Activated T-helper 17 cell treated with anti-CD3 and anti-CD28 coated beads, Interleukin-2, amount 50 U/mL, for 72 hours (primary cell): ENCODE measurements around the gene LCTL. TPM values are rescaled to one million over a fixed set of nuclear protein-coding genes. Genes with fewer than 3 reads are reported as not detected.
"Not testable (repeated sequence)": the region's sequence is repeated elsewhere in the genome, so short reads cannot be mapped to it uniquely, and the experiment has no call there.

Experiments
- ATAC-seq: fragments of 150-1000 bp; cut with Tn5 transposase; replicated peaks from 2 replicates; pipeline ENCODE4 v1.10.0; 2021; ENCODE audit warnings: mild to moderate bottlenecking, moderate library complexity
- H3K27ac Mint-ChIP-seq: one replicate; pipeline ENCODE4 v1.8.0; 2022; ENCODE audit warnings: mixed read lengths
- H3K27me3 Mint-ChIP-seq: one replicate; pipeline ENCODE4 v1.8.0; 2022; ENCODE audit warnings: mixed read lengths
- H3K36me3 Mint-ChIP-seq: one replicate; pipeline ENCODE4 v1.8.0; 2022; ENCODE audit warnings: low read depth, mild to moderate bottlenecking, mixed read lengths
- H3K4me1 Mint-ChIP-seq: one replicate; pipeline ENCODE4 v1.8.0; 2022; ENCODE audit warnings: mixed read lengths
- H3K4me3 Mint-ChIP-seq: one replicate; pipeline ENCODE4 v1.8.0; 2022; ENCODE audit warnings: mild to moderate bottlenecking, mixed read lengths
- H3K9me3 Mint-ChIP-seq: one replicate; pipeline ENCODE4 v1.8.0; 2022; ENCODE audit warnings: mixed read lengths
- total RNA-seq, 2 donors: library from RNA; stranded (reverse); gene quantifications; one replicate each; pipeline ENCODE4 v1.2.3, GENCODE V29; 2022

Gene LCTL
- total RNA-seq, 2 donors from 2014 or later, result not detected

GRCh38 chr15:66598095-66598815 is 32.5 kb upstream of the LCTL start:
- peaks cover 6% of the 10 kb centered on the region for H3K4me1 Mint-ChIP-seq
- no peak overlapping the region for H3K4me3 Mint-ChIP-seq
- no peak for ATAC-seq
- peaks cover 9% of the 10 kb centered on the region for H3K27me3 Mint-ChIP-seq
- no peaks in the 10 kb centered on the region for H3K36me3 Mint-ChIP-seq
- peak overlapping the region; percentile 63 for H3K27ac Mint-ChIP-seq
- no peaks in the 10 kb centered on the region for H3K9me3 Mint-ChIP-seq

GRCh38 chr15:66595931-66596545 is 30.2 kb upstream of the LCTL start:
- Mint-ChIP-seq H3K27ac (no peak overlapping the region), H3K4me3 (no peak overlapping the region), H3K4me1 (peaks cover 6% of the 10 kb centered on the region), H3K36me3 (no peaks in the 10 kb centered on the region), H3K9me3 (no peaks in the 10 kb centered on the region), H3K27me3 (peaks cover 5% of the 10 kb centered on the region)
- no peak for ATAC-seq

- H3K4me3 Mint-ChIP-seq, result no peak overlapping the region
- peaks cover 6% of the 10 kb centered on the region for H3K4me1 Mint-ChIP-seq
- H3K27ac Mint-ChIP-seq, result no peak overlapping the region
- H3K36me3 Mint-ChIP-seq, result no peaks in the 10 kb centered on the region
- no peak for ATAC-seq
- peaks cover 5% of the 10 kb centered on the region for H3K27me3 Mint-ChIP-seq
- H3K9me3 Mint-ChIP-seq, result no peaks in the 10 kb centered on the region
These were observed 29.5 kb upstream of the LCTL start for GRCh38 chr15:66595332-66595731.

- H3K4me3 Mint-ChIP-seq, result no peak overlapping the region
- no peaks in the 10 kb centered on the region for H3K36me3 Mint-ChIP-seq
- peaks cover 5% of the 10 kb centered on the region for H3K27me3 Mint-ChIP-seq
- H3K27ac Mint-ChIP-seq, result no peak overlapping the region
- ATAC-seq, result no peak
- peaks cover 6% of the 10 kb centered on the region for H3K4me1 Mint-ChIP-seq
- no peaks in the 10 kb centered on the region for H3K9me3 Mint-ChIP-seq
These were observed 29.0 kb upstream of the LCTL start for GRCh38 chr15:66594836-66595235.

GRCh38 chr15:66594344-66594743 is 28.5 kb upstream of the LCTL start:
- no peak overlapping the region for H3K27ac Mint-ChIP-seq
- peaks cover 5% of the 10 kb centered on the region for H3K27me3 Mint-ChIP-seq
- no peak for ATAC-seq
- H3K9me3 Mint-ChIP-seq, result no peaks in the 10 kb centered on the region
- no peaks in the 10 kb centered on the region for H3K36me3 Mint-ChIP-seq
- peaks cover 6% of the 10 kb centered on the region for H3K4me1 Mint-ChIP-seq
- no peak overlapping the region for H3K4me3 Mint-ChIP-seq

- no peaks in the 10 kb centered on the region for H3K36me3 Mint-ChIP-seq
- no peak overlapping the region for H3K27ac Mint-ChIP-seq
- no peak for ATAC-seq
- H3K9me3 Mint-ChIP-seq, result no peaks in the 10 kb centered on the region
- peaks cover 4% of the 10 kb centered on the region for H3K27me3 Mint-ChIP-seq
- H3K4me1 Mint-ChIP-seq, result peaks cover 3% of the 10 kb centered on the region
- H3K4me3 Mint-ChIP-seq, result no peak overlapping the region
These were observed 27.5 kb upstream of the LCTL start for GRCh38 chr15:66593219-66593780.

- H3K4me1 Mint-ChIP-seq, result no peaks in the 10 kb centered on the region
- H3K9me3 Mint-ChIP-seq, result no peaks in the 10 kb centered on the region
- H3K27me3 Mint-ChIP-seq, result peaks cover 9% of the 10 kb centered on the region
- no peak overlapping the region for H3K27ac Mint-ChIP-seq
- H3K4me3 Mint-ChIP-seq, result no peak overlapping the region
- no peaks in the 10 kb centered on the region for H3K36me3 Mint-ChIP-seq
- no peak for ATAC-seq
These were observed 26.9 kb upstream of the LCTL start for GRCh38 chr15:66592505-66593218.

- Mint-ChIP-seq H3K4me1 (no peaks in the 10 kb centered on the region), H3K36me3 (no peaks in the 10 kb centered on the region), H3K27me3 (peaks cover 9% of the 10 kb centered on the region), H3K4me3 (no peak overlapping the region), H3K9me3 (no peaks in the 10 kb centered on the region), H3K27ac (no peak overlapping the region)
- no peak for ATAC-seq
These were observed 25.6 kb upstream of the LCTL start for GRCh38 chr15:66591322-66591862.

GRCh38 chr15:66590435-66590834 is 24.6 kb upstream of the LCTL start:
- Mint-ChIP-seq H3K4me3 (no peak overlapping the region), H3K9me3 (no peaks in the 10 kb centered on the region), H3K4me1 (no peaks in the 10 kb centered on the region), H3K27me3 (peaks cover 12% of the 10 kb centered on the region), H3K36me3 (no peaks in the 10 kb centered on the region), H3K27ac (no peak overlapping the region)
- ATAC-seq, result no peak

- not testable (repeated sequence) for H3K9me3 Mint-ChIP-seq, H3K4me3 Mint-ChIP-seq, H3K27ac Mint-ChIP-seq, H3K4me1 Mint-ChIP-seq, H3K36me3 Mint-ChIP-seq, ATAC-seq
- peaks cover 13% of the 10 kb centered on the region for H3K27me3 Mint-ChIP-seq
These were observed 23.6 kb upstream of the LCTL start for GRCh38 chr15:66589429-66589828.

- no peak overlapping the region for H3K4me3 Mint-ChIP-seq
- peaks cover 15% of the 10 kb centered on the region for H3K27me3 Mint-ChIP-seq
- no peaks in the 10 kb centered on the region for H3K36me3 Mint-ChIP-seq
- H3K9me3 Mint-ChIP-seq, result no peaks in the 10 kb centered on the region
- ATAC-seq, result no peak
- H3K27ac Mint-ChIP-seq, result no peak overlapping the region
- no peaks in the 10 kb centered on the region for H3K4me1 Mint-ChIP-seq
These were observed 23.2 kb upstream of the LCTL start for GRCh38 chr15:66588971-66589370.

- Mint-ChIP-seq H3K27me3 (peaks cover 15% of the 10 kb centered on the region), H3K36me3 (no peaks in the 10 kb centered on the region), H3K27ac (no peak overlapping the region), H3K9me3 (no peaks in the 10 kb centered on the region), H3K4me1 (no peaks in the 10 kb centered on the region), H3K4me3 (no peak overlapping the region)
- ATAC-seq, result no peak
These were observed 22.7 kb upstream of the LCTL start for GRCh38 chr15:66588537-66588936.

- peaks cover 14% of the 10 kb centered on the region for H3K27me3 Mint-ChIP-seq
- H3K27ac Mint-ChIP-seq, result no peak overlapping the region
- no peaks in the 10 kb centered on the region for H3K9me3 Mint-ChIP-seq
- H3K36me3 Mint-ChIP-seq, result no peaks in the 10 kb centered on the region
- no peak for ATAC-seq
- no peak overlapping the region for H3K4me3 Mint-ChIP-seq
- H3K4me1 Mint-ChIP-seq, result no peaks in the 10 kb centered on the region
These were observed 22.0 kb upstream of the LCTL start for GRCh38 chr15:66587749-66588148.

GRCh38 chr15:66587020-66587419 is 21.2 kb upstream of the LCTL start:
- H3K36me3 Mint-ChIP-seq, result no peaks in the 10 kb centered on the region
- no peak overlapping the region for H3K27ac Mint-ChIP-seq
- H3K4me1 Mint-ChIP-seq, result no peaks in the 10 kb centered on the region
- no peaks in the 10 kb centered on the region for H3K9me3 Mint-ChIP-seq
- H3K27me3 Mint-ChIP-seq, result peaks cover 12% of the 10 kb centered on the region
- no peak for ATAC-seq
- no peak overlapping the region for H3K4me3 Mint-ChIP-seq
